Stimulated activated naive CD4-positive, alpha-beta T cell treated with Interleukin-2 at 50 U/mL for 16 hours (primary cell): ENCODE results near the gene PPP3CA.
"Not testable (repeated sequence)": the region's sequence is repeated elsewhere in the genome, so short reads cannot be mapped to it uniquely, and the experiment has no call there.

Source experiments
- DNase-seq: peaks from one replicate; lab custom pipeline; 2025; lab: John Stamatoyannopoulos, UW

Gene PPP3CA

GRCh38 chr4:101211146-101211553, 136.2 kb downstream of the PPP3CA start:
- no peak for DNase-seq

GRCh38 chr4:101210331-101210730, 137.0 kb downstream of the PPP3CA start:
- DNase-seq: no peak

- DNase-seq: no peak
Observed at GRCh38 chr4:101208171-101208570, 139.2 kb downstream of the PPP3CA start.

- peak; percentile 9 for DNase-seq
Observed at GRCh38 chr4:101205916-101206315, 141.4 kb downstream of the PPP3CA start.

DNA sequence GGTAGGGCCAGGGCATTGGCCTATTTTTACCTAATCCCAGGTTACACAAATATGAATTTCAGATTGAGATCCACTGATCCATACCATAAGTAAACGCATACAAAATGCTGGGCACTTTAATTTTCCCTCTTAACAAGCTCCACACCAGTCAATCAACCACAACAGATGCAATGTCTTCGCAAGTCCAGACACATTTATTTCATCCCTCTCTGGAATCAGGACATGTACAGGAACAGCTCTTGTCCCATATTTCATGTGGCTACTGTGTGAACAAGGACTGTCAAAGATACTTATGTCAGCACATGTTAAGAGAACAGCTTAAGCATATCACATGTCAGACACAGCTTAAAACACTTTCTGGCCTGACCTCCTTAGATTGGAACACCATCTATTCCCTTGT, 145.9 kb downstream of the PPP3CA start:
- DNase-seq: no peak

DNA sequence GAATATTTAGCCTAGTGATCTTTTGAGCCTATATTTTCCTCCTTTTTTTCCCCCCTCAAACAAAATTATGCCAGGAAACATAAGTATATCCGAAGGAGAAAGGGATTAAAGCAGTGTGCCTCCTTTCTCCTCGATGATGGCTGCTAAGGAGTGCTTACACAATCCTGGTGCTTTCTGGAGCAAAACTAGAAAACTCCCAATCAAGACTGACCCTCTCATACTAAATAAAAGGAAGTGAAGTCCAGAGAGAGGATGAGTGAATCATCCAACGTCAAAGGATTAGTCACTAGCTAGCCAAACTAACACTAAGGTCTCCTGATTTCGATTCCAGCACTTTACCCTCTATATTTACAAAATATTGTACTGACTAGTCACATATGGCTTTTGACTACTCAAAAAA, 146.8 kb downstream of the PPP3CA start:
- DNase-seq: no peak

GRCh38 chr4:101199507-101200285, 147.6 kb downstream of the PPP3CA start:
- no peak for DNase-seq

GRCh38 chr4:101198682-101199339, 148.5 kb downstream of the PPP3CA start:
- no peak for DNase-seq

DNA sequence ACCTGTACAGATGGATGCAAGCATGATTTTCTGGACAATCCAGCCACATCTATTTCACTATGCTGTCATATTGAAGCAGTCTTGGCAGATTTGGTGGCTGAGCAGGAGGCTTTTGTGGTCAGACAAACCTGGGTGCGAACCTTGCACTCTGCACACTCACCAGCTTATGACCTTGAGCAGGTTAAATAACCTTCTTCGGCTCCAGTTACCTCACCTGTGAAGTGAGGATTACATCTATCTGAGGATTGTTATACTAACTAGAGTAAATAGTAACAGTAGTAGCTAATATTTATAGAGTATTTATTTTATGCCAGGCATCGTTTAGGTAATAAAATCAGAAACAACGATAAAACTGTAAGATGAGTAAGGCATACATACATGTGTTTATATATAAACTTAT, 150.0 kb downstream of the PPP3CA start:
- DNase-seq: no peak

GRCh38 chr4:101192244-101192643, 155.1 kb downstream of the PPP3CA start:
- no peak for DNase-seq

- DNase-seq: no peak
Observed at GRCh38 chr4:101191302-101192098, 155.8 kb downstream of the PPP3CA start.

DNA sequence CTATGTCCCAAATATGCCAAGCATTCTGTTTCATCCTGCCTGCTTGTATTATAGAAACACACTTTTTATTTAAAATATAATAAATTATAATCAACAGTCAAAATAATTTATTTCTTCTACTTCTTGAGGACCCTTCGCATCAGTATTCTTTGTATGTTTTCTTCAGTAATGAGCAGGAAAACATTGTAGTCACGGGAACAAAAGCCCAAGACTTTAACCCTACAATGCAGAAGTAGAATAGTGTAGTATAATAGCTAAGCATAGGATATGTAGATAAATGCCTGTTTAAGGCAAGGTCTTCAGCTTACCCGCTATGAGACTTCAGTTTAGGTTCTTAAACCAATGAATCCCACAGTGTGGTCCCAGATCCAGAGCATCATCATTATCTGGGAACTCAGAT, 156.6 kb downstream of the PPP3CA start:
- DNase-seq: no peak

- DNase-seq: no peak
Observed at GRCh38 chr4:101188906-101189305, 158.4 kb downstream of the PPP3CA start.

DNA sequence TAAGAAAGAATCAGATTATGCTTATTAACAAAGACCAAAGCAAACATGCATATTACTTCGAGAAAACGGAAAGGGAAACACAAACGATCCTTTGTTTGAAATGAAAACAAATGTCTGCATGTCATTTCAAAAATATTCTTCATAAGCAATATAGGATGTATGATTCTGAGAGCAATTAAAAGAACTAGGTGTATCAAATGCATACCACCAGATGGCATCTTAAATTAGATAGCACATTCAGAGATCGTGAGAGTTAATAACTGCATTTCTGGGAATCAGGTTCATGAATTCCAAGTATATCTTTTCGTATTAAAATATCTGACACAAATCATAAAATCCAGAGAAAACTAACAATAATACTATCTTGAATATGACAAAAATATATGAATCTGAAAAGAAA, 159.5 kb downstream of the PPP3CA start:
- no peak for DNase-seq

- DNase-seq: no peak
Observed at GRCh38 chr4:101186567-101187184, 160.7 kb downstream of the PPP3CA start.

GRCh38 chr4:101184668-101185067, 162.7 kb downstream of the PPP3CA start:
- DNase-seq: no peak

- DNase-seq: no peak
Observed at GRCh38 chr4:101183666-101184373, 163.5 kb downstream of the PPP3CA start.

GRCh38 chr4:101183221-101183620, 164.1 kb downstream of the PPP3CA start:
- DNase-seq: no peak

GRCh38 chr4:101182688-101183087, 164.6 kb downstream of the PPP3CA start:
- not testable (repeated sequence) for DNase-seq

GRCh38 chr4:101178731-101179130, 168.6 kb downstream of the PPP3CA start:
- DNase-seq: no peak

DNA sequence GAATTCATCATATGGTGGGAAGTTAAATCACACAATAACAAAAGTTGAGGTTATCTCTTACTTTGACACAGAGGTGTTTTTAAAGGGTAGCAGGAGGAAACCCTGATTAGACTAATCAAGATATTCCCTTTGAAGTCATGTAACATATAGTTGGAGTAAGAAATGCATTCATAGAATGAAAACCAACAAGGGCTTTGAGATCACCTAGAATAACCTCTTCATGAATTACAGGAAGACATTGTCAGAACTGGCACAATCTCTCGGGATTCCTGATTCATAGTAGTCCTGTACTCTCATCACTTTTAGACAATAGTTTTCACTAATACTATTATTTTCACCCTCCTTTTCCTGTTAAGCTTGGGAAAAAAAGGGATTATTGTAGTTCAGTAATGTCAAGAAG, 170.2 kb downstream of the PPP3CA start:
- no peak for DNase-seq
